NOMO-1 treated with dmso at 0.1 percent for 144 hours (cell line): ENCODE measurements around the gene MCF2L2.

ENCODE experiments used
- DNase-seq: peaks from one replicate; lab custom pipeline; 2025; ENCODE audit not compliant: unreplicated experiment; lab: John Stamatoyannopoulos, UW

The MCF2L2 gene

GRCh38 chr3:183330881-183331280 lies 97.5 kb downstream of the MCF2L2 start:
- DNase-seq, result no peak

- DNase-seq, result no peak
Measured at GRCh38 chr3:183329543-183329942, 98.9 kb downstream of the MCF2L2 start.

GRCh38 chr3:183328823-183329222 lies 99.6 kb downstream of the MCF2L2 start:
- no peak for DNase-seq

- no peak for DNase-seq
Measured at GRCh38 chr3:183328164-183328563, 100.3 kb downstream of the MCF2L2 start.

- DNase-seq, result no peak
Measured at GRCh38 chr3:183327343-183327742, 101.1 kb downstream of the MCF2L2 start.

GRCh38 chr3:183324083-183324482 lies 104.3 kb downstream of the MCF2L2 start:
- no peak for DNase-seq

GRCh38 chr3:183319371-183319770 lies 109.0 kb downstream of the MCF2L2 start:
- no peak for DNase-seq

- DNase-seq, result no peak
Measured at GRCh38 chr3:183318877-183319276, 109.5 kb downstream of the MCF2L2 start.

GRCh38 chr3:183317886-183318865 lies 110.2 kb downstream of the MCF2L2 start:
- DNase-seq, result no peak

- DNase-seq, result no peak
Measured at GRCh38 chr3:183317271-183317670, 111.1 kb downstream of the MCF2L2 start.

GRCh38 chr3:183315739-183316138 lies 112.7 kb downstream of the MCF2L2 start:
- no peak for DNase-seq

- no peak for DNase-seq
Measured at GRCh38 chr3:183313764-183314163, 114.7 kb downstream of the MCF2L2 start.

- DNase-seq, result peak; percentile 79
Measured at GRCh38 chr3:183313351-183313750, 115.1 kb downstream of the MCF2L2 start.

- DNase-seq, result no peak
Measured at GRCh38 chr3:183312433-183312832, 116.0 kb downstream of the MCF2L2 start.

GRCh38 chr3:183310936-183311335 lies 117.5 kb downstream of the MCF2L2 start:
- DNase-seq, result no peak

GRCh38 chr3:183309276-183309675 lies 119.1 kb downstream of the MCF2L2 start:
- DNase-seq, result no peak

GRCh38 chr3:183308751-183309150 lies 119.7 kb downstream of the MCF2L2 start:
- peak; percentile 35 for DNase-seq

GRCh38 chr3:183307749-183308148 lies 120.7 kb downstream of the MCF2L2 start:
- no peak for DNase-seq

GRCh38 chr3:183306798-183307671 lies 121.4 kb downstream of the MCF2L2 start:
- DNase-seq, result peak; percentile 95

- no peak for DNase-seq
Measured at GRCh38 chr3:183303690-183304089, 124.7 kb downstream of the MCF2L2 start.

GRCh38 chr3:183301937-183302580 lies 126.4 kb downstream of the MCF2L2 start:
- DNase-seq, result no peak
